ENCODE data around the gene CBR1. TPM values are rescaled to one million over a fixed set of nuclear protein-coding genes. Genes with fewer than 3 reads are reported as not detected.
A peak's percentile ranks its signal among the peaks of the same experiment; 100 is the strongest.

CBR1 gene
- polyA plus RNA-seq, 1 donor from 2014 or later = 9.2 TPM

DNA sequence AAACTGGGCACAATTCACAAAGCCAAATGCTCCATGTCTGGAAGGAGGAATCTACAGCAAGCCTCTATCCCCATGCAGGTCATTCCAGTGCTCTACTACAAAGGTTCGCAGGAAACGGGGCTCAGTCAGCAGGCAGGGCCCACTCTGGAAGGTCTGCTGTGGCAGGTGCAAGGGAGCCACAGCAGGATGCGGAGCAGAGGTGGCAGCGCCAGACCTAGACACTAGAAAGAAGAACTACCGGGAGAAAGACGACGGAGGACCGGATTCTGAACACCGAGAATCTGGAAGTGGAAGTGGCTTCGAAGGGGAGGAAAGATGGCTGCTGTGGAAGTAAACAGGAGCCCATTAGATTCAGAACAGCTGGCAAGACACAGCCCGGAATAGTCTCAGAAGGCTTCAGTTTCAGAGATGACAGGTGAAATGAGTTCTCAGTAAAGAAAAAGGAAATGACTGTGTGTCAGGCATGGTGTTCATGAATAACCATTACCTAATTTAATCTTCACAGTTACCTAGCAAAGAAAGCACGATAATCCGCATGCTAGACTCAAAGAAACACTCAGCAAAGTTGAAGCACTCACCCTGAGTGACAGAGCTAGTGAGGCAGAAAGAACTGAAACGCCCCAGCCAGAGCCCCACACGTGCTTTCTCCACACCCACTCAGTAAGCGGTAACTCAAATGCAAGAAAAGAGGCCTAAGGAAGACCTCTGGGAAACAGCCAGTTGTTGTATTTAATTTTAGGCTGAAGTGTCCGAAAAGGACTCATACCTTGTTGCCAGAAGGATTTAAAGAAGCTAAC is 30.9 kb upstream of the CBR1 start:
- TF ChIP-seq TAF1 (IDR thresholded peaks at IDR 0.05; ENCODE audit: low read depth) = no peak
- TF ChIP-seq SMC3 (conservative IDR thresholded peaks at IDR 0.05; ENCODE audit: poor library complexity) = no peak
- no peak for TF ChIP-seq EZH2 (IDR thresholded peaks at IDR 0.05; ENCODE audit: borderline replicate concordance, insufficient read depth, low read length, poor library complexity, severe bottlenecking)
- TF ChIP-seq, protein P1, sequence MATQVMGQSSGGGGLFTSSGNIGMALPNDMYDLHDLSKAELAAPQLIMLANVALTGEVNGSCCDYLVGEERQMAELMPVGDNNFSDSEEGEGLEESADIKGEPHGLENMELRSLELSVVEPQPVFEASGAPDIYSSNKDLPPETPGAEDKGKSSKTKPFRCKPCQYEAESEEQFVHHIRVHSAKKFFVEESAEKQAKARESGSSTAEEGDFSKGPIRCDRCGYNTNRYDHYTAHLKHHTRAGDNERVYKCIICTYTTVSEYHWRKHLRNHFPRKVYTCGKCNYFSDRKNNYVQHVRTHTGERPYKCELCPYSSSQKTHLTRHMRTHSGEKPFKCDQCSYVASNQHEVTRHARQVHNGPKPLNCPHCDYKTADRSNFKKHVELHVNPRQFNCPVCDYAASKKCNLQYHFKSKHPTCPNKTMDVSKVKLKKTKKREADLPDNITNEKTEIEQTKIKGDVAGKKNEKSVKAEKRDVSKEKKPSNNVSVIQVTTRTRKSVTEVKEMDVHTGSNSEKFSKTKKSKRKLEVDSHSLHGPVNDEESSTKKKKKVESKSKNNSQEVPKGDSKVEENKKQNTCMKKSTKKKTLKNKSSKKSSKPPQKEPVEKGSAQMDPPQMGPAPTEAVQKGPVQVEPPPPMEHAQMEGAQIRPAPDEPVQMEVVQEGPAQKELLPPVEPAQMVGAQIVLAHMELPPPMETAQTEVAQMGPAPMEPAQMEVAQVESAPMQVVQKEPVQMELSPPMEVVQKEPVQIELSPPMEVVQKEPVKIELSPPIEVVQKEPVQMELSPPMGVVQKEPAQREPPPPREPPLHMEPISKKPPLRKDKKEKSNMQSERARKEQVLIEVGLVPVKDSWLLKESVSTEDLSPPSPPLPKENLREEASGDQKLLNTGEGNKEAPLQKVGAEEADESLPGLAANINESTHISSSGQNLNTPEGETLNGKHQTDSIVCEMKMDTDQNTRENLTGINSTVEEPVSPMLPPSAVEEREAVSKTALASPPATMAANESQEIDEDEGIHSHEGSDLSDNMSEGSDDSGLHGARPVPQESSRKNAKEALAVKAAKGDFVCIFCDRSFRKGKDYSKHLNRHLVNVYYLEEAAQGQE (IDR thresholded peaks at IDR 0.05; ENCODE audit: borderline replicate concordance) = no peak
- Histone ChIP-seq H3K4me2 (ENCODE audit: low read length) (no peak overlapping the region), H3F3A (ENCODE audit: insufficient read depth, low read length, poor library complexity, severe bottlenecking) (no peaks in the 10 kb centered on the region), H3K4me3 (ENCODE audit: low read length) (no peak overlapping the region), H3K79me2 (replicated peaks; ENCODE audit: insufficient read depth, low read length) (no peaks in the 10 kb centered on the region), H2AFZ (ENCODE audit: low read depth, low read length) (no peak overlapping the region), H4K20me1 (ENCODE audit: insufficient read depth) (no peaks in the 10 kb centered on the region), H3K27me3 (ENCODE audit: insufficient read depth, low read depth, low read length) (no peaks in the 10 kb centered on the region), H3K9ac (ENCODE audit: low read length) (no peak overlapping the region), H3K27ac (ENCODE audit: low read length) (peak overlapping the region; percentile 30), H3K9me2 (ENCODE audit: insufficient read depth, low read length) (no peaks in the 10 kb centered on the region), H3K36me3 (ENCODE audit: insufficient read depth, low read length) (no peaks in the 10 kb centered on the region), H3K9me3 (ENCODE audit: low read length) (no peaks in the 10 kb centered on the region)

DNA sequence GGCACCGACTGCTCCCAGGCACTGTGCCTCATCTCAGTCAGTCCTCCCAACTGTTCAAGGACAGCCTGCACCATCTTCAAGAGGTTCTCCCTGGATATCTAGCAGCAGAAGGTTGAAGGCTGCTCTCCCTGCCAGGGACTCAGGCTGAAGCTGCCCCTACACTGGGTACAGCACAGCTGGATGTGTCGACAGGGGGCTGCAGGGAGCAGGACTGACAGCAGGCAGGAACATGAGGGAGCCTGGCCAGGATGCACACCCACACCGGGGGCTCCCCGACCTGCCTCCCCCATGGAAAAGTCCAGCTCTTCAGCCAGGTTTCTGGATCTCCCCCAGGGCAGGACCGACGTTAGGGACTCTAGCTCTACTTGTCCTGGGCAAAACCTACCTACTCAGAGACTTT is 30.0 kb upstream of the CBR1 start:
- no peaks in the 10 kb centered on the region for H4K20me1 ChIP-seq (ENCODE audit: insufficient read depth)
- peaks cover 6% of the 10 kb centered on the region for H3K36me3 ChIP-seq (ENCODE audit: insufficient read depth, low read length)
- H3K9me2 ChIP-seq (ENCODE audit: insufficient read depth, low read length) = no peaks in the 10 kb centered on the region
- no peak for TF ChIP-seq SMC3 (conservative IDR thresholded peaks at IDR 0.05; ENCODE audit: poor library complexity)
- TF ChIP-seq EZH2 (IDR thresholded peaks at IDR 0.05; ENCODE audit: borderline replicate concordance, insufficient read depth, low read length, poor library complexity, severe bottlenecking) = no peak
- no peak for TF ChIP-seq RAD21 (conservative IDR thresholded peaks at IDR 0.05)
- TF ChIP-seq, protein P2, sequence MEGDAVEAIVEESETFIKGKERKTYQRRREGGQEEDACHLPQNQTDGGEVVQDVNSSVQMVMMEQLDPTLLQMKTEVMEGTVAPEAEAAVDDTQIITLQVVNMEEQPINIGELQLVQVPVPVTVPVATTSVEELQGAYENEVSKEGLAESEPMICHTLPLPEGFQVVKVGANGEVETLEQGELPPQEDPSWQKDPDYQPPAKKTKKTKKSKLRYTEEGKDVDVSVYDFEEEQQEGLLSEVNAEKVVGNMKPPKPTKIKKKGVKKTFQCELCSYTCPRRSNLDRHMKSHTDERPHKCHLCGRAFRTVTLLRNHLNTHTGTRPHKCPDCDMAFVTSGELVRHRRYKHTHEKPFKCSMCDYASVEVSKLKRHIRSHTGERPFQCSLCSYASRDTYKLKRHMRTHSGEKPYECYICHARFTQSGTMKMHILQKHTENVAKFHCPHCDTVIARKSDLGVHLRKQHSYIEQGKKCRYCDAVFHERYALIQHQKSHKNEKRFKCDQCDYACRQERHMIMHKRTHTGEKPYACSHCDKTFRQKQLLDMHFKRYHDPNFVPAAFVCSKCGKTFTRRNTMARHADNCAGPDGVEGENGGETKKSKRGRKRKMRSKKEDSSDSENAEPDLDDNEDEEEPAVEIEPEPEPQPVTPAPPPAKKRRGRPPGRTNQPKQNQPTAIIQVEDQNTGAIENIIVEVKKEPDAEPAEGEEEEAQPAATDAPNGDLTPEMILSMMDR (IDR thresholded peaks at IDR 0.05; ENCODE audit: poor library complexity, severe bottlenecking) = no peak
- no peak for TF ChIP-seq POLR2AphosphoS5 (IDR thresholded peaks at IDR 0.05)
- TF ChIP-seq, protein P1 (IDR thresholded peaks at IDR 0.05; ENCODE audit: borderline replicate concordance) = no peak
- no peaks in the 10 kb centered on the region for H3K79me2 ChIP-seq (replicated peaks; ENCODE audit: insufficient read depth, low read length)
- no peaks in the 10 kb centered on the region for H3K27me3 ChIP-seq (ENCODE audit: insufficient read depth, low read depth, low read length)
- H3F3A ChIP-seq (ENCODE audit: insufficient read depth, low read length, poor library complexity, severe bottlenecking) = no peaks in the 10 kb centered on the region
- H3K9me3 ChIP-seq (ENCODE audit: low read length) = no peaks in the 10 kb centered on the region
- H3K4me2 ChIP-seq (ENCODE audit: low read length) = no peak overlapping the region
- no peak overlapping the region for H3K27ac ChIP-seq (ENCODE audit: low read length)
- H3K4me3 ChIP-seq (ENCODE audit: low read length) = no peak overlapping the region
- no peak overlapping the region for H2AFZ ChIP-seq (ENCODE audit: low read depth, low read length)
- H3K9ac ChIP-seq (ENCODE audit: low read length) = no peak overlapping the region
